GM10847 (cell line): ENCODE data around the gene KRTDAP.

Source experiments
- POLR2A ChIP-seq: IDR thresholded peaks from 2 replicates; pipeline ENCODE4 v1.6.1; 2011; ENCODE audit not compliant: insufficient read length; ENCODE audit errors: extremely low read depth

Gene KRTDAP, protein sequence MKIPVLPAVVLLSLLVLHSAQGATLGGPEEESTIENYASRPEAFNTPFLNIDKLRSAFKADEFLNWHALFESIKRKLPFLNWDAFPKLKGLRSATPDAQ

DNA sequence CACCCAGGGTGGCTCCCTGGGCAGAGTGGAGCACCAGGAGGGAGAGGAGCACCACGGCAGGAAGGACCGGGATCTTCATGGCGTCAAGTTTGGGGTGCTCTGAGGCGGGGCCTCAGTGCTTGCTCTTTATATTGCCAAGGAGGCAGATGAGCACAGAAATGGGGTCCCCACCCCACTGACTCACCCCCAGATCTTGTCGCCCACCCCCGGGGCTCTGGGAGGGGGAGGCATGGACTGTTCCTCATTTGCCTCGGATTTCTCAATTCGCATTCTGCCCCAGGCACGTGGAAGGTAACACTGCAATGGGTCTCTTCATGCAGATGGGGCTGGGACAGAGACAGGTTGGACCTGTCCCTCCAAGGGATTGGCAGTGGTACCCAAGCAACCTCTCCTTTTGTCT, at the start of gene KRTDAP:
TSS of gene KRTDAP (minus strand) at position 101 of the 400 bp plus-strand sequence. CDS start at position 79, 22 bp downstream.
- TF ChIP-seq POLR2A, result no peak

DNA sequence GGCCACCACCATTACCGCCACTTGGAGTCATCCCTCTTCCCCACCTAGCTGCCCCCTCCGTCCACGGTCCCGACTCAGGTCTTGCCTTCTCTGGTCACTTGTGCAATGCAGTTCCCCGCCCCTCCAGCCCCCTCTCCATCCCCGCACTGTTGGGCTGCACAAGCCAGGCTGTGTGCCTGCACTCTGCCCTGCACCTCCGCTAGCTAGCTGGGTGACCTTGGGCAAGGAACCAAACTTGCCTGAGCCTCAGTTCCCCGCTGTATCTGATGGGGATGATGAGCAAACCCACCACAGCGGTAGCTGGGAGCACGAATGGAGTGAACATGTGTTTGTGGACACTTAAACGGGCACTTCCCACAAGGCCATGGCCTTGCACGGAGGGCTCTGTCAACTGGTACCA, 49.6 kb upstream of the KRTDAP start:
- no peak for TF ChIP-seq POLR2A

DNA sequence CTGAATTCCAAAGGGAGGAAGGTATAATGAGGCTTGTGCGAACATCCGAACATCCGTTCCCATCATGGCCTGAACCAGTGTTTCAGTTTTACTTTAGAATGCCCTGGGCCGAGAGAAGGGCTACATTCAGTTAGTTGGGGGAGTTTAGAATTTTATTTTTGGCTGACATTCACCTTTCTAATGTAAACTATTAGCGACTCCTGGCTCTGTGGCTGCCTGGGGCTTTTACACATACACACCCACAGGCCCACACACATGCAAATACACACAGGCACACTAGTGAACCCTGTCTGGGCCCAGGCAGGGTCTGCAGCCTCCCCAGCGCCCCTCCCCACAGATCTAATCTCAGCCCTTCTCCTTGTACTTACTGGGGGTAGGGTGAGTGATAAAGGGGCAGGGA, 49.0 kb upstream of the KRTDAP start:
- TF ChIP-seq POLR2A, result no peak

DNA sequence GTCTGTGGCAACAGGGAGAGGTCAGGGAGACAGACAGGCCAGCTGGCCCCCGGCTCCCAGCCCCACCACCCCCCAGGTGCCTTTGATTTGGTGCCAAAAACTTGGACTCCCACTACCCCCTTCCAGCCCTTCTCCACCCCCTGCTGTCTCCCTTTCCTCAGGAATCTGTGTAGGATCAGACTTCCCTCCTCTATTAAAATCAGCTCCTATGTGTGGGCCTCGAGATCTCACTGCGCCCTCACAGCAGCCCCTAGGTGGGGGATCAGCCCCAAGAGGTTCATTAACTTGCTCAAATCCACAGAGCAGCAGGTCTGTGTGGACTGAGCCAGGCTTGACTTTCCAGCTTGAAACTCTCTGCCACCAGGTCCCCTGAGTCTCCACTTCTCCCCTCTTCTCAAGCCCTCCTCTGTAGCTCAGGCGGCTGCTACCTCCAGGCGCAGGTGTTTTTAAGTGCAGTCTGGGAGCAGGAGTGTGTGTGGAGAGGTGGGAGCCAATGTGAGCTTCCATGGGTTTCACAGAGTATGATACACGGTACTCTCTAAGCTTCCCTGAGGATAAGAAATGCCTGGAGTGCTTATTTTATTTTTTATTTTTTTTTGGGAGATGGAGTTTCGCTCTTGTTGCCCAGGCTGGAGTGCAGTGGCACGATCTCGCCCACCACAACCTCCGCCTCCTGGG, 44.7 kb upstream of the KRTDAP start:
- no peak for TF ChIP-seq POLR2A

DNA sequence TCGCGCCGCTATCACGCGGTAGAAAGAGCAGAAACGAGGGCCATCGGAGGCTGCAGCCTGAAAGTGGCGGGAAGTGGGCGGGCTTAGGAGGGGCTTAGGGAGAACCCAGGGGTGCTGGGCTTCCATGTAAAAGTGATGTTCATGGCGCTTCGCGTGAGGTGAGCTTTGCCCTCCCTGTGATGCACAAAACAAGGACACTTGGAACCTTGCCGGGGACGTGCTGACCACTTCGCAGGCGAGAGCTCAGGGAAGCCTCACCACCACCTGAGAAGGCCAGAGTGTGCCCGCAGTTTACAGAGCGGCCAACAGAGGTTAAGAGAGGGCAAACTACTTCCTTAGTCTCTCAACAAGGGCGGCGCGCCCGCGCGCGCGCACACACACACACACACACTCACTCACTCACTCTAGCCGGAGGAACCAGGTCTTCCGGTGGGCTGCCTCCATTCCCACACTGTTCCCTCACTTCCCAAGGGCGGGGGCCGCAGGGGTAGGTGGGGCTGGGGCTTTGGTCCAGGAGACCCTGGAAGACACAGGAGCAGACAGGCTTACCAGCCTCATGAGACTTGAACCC, 43.6 kb upstream of the KRTDAP start:
- TF ChIP-seq POLR2A, result no peak

DNA sequence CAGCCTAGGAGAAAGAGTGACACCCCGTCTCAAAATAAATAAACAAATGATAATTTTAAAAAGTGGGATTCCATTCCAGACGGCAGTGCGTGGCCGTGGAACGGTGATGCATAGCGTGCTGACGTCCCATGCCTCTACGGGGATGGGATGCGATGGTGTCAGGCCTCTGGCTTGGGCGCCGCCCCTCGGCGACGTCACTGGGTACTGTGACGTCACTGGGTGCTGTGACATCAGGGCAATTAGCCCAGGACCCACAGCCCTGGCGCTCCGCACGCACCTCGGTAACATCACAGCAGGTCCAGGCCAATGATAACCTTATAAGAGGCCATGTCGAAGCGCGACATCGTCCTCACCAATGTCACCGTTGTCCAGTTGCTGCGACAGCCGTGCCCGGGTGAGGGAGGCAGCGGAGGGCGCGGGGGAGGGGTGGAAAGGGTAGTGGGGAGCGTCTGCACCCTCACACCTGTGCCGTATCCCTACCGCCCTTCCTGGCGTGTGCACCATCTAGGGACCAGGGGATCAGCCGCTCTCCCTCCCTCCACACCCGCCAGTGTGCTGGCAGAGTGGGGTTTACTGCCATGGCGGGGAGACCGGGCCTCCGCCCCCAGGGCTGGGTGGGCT, 43.0 kb upstream of the KRTDAP start, which contains the start of gene GAPDHS:
TSS of gene GAPDHS (plus strand) at position 256 of the 621 bp plus-strand sequence. CDS start at position 328, 72 bp downstream.
- TF ChIP-seq POLR2A, result no peak

DNA sequence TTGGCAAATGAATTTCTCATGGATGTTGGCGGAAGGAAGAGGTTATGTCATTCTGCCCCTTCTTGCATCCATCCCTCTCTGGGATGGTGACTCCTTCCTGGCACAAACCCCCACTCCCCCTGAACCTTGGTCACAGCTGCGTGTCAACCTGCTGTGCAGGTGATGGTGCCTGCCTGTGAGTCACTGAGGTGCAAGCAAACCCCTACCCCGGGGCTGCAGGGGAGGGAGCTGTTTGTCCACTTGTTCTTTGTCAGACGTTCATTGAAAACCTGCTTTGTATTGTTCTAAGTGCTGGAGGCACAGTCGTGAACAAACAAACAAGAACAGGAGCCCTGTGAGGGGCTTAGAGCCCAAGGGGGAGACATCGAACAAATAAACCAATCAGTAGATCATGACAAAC, 41.0 kb upstream of the KRTDAP start:
- TF ChIP-seq POLR2A, result no peak

DNA sequence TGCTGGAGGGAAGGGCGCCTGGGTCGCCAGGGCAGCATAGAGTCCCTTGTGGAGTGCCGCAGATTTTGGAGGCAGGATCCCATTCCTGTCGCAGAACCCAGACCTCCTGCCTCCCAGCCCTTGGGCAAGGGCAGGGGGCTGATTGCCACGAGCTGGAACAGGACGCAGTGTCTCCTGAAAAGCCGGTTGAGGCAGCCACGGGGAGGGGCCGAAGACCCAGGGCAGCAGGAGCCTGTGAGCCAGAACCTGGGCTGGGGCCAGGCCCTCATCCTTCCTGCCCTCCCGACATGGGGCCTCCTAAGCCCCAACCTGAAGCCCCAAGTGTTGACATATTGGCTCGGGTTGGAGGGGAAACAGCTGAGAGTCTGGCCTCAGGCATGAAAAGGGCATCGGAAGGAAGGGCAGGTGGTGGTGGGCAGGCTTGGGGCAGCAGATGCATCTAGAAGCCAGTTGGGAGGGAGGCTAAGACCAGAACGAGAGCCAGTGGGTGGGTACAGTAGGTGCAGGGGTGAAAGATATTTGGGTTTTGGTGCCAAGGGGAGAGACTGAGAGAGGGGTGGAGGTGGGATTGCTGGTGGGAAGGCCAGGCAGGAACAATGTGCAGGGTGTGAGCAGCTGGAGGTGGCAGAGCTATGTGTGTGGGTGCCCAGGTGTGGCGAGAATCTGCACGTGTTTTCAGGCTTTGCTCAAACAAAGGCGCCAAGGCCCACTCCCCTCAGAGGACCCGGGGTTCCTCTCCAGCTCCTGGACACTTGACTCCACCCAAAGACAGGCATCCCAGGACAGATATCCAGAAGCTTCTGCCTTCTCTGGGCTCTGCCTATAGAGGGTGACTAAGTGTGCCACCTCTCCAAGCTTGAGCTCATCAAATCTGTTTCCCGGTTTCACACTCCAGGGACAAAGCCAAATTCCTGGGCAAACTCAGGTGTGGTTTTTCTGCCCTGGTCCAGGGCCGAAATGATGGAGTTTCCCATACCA, 39.3 kb upstream of the KRTDAP start:
- TF ChIP-seq POLR2A, result no peak

DNA sequence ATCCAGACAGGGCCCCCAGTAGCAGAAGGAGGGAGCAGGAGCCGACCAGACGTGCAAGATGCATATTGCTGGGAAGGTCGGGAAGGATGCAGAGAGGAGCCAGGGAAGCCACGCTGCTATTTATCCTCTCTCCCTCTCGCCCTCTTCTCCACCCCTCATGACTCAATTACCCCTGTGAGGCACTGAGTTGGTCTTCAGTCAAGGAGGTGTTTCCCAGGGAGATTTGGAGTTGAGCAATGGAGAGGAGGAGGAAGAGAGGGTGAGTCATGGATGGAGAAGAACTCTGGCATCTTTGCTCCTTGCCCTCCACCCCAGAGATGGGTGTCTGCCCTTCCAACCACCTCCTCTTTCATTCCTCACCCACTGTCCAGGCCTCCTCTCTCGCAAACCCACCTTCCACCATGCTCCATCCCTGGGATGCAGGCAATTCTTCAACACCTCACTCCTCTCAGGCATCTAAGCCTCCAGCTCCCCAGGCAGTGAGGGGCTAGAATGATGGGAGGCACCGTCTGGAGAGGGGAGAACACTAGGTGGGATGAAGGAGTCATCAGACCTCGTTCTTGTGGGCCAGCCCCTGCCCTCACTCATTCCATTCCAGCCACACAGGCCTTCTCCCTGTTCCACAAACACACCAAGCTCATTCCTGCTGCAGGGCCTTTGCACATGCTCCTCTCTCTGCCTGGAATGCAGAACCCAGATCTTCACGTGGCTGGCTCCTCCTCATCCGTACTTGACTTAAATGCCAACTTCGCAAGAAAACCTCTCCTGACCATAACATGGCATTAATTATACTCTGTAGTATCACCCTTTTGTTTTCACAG, 38.2 kb upstream of the KRTDAP start, which contains the start of gene SBSN:
TSS of gene SBSN (minus strand) at position 94 of the 821 bp plus-strand sequence. CDS start at position 64, 30 bp downstream.
- no peak for TF ChIP-seq POLR2A

DNA sequence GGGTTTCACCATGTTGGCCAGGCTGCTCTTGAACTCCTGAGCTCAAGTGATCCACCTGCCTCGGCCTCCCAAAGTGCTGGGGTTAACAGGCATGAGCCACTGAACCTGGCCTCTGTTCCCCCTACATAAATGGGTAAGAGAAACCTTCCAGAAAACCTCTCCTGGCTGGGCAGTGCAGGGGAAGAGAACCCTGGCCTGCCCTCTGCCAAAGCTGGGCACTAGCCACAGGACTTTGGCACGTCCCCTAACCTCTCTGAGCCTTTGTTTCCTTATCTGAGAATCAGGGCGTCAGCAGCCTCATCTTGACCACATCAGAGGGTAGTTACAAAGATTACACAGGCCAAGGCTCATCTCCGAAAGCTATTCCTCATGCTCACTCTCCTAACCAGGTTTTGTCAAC, 35.6 kb upstream of the KRTDAP start:
- no peak for TF ChIP-seq POLR2A

DNA sequence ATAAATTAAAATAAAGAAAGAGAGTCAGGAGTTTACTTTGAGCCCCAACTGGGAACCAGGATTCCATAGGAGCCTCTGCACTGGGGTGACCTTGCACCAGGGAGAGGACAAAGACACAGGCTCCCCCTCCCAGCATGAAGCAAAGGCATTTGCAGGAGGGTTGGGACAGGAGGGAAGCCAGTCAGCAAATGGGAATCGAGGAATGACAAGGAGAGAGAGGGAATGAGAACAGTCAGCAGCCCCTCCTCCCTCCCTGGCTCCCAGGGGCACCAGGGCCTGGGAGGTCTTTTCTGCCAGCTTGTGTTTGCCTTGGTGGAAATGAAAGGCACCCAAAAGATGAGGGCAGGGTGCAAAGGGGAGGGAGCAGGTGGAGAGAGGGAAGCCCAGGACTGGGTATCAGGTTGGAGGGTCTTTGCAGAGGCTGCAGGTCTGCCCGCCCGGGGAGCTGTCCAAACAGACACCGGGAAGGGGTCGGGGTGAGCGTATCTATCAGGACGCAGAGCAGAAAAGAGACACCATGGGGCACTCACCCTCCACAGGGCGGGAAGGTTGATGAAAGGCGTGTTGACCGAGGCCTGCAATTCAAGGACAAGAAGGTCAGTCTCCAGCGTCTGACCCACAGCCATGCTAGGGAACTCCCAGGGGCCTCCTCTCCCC, 34.0 kb upstream of the KRTDAP start:
- no peak for TF ChIP-seq POLR2A

DNA sequence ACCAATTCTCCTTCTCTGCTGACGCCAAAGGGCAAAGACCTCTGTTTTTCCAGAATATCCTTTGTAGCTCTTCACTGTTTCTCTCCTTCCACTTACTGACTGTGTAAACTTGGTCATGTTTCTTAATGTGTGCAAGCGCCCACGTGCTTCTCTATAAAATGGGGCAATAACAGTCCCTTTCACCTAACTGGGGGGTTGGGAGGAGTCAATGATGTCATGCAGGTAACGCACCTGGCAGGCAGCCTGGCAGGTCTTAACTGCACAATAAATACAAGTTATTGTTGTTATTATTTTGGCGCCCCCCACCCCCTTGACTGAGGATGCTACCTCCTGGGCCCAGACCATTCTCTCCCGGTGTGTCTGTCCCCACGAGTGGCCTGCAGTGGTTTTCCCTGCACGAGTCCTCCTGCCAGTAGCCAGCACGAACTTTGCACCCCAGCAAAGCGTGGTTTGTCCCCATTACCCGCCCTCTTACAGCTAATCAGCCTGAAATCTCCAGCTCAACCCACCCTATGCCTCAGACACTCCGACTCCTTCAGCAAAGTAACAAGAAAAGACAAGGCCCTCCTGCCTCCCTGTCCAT, 32.6 kb upstream of the KRTDAP start:
- TF ChIP-seq POLR2A, result no peak

DNA sequence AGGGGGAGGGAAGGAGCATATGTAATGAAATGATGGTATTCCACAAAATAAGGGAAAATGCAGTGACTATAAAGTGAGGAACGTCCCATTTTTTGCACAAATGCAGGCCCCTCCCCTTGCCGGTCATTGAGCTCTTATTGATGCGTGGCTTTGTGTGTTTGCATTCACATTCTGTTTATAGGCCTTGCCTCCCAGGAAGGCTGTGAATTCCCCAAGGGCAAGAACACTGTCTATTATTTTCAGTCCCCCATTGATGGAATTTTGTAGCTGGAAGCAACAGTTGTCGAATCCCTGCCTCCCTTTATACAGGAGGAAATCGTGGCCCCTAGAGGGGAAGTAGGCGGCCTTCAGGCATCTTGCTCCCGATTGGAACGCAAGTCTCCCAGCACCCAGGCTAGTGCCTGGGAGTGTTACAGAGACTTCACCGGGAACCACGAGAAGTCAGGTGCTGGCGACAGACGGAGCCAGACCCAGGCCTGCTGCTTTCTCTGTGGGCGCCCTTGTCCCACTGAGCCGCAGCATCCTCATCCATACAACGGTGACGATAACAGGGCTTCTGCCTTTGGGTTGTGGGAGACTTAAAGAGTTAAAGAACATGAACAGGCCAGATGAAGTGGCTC, 31.0 kb upstream of the KRTDAP start:
- no peak for TF ChIP-seq POLR2A
